Dermis microvascular lymphatic vessel endothelial cell (primary cell): Measurements from ENCODE around the gene WFDC8. TPM values are rescaled to one million over a fixed set of nuclear protein-coding genes. Genes with fewer than 3 reads are reported as not detected.
A peak's percentile ranks its signal among the peaks of the same experiment; 100 is the strongest.
"Not testable (repeated sequence)": the region's sequence is repeated elsewhere in the genome, so short reads cannot be mapped to it uniquely, and the experiment has no call there.

Experiments
- DNase-seq, 2 donors: peaks; one replicate each; pipeline versions ENCODE4 v3.0.0 to v3.0.0-alpha.2; 2010; ENCODE audit warnings: low read depth in 2 of 2
- total RNA-seq: library from RNA; depleted of rRNA; stranded (reverse); fragments of >200 nt; gene quantifications from 2 replicates; pipeline ENCODE4 v1.2.1, GENCODE V29; 2014

Gene WFDC8
- total RNA-seq, result not detected in 2 replicates

DNA sequence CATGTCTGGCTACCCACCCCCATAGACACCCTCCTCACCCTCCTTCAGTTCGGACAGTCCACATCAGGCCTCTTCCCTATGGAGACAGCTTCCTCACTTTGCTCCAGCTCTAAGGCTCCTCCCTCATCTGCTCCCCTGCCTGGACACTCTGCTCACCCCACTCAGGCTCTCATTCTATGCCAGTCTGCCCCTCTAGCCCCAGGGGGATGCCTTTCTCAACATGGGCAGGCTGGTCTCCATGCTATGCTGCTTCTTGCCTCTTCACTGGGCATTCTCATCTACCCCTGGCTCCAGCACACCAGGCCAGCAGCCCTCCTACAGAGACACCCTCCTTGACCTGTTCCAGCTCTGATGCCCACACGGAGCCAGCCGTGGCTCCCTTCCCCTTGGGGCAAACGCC is at the start of gene WFDC8:
WFDC8 (minus strand) TSS at position 101 of the 400 bp plus-strand sequence; CDS start at position 64, 37 bp downstream.
- DNase-seq, result no peak

DNA sequence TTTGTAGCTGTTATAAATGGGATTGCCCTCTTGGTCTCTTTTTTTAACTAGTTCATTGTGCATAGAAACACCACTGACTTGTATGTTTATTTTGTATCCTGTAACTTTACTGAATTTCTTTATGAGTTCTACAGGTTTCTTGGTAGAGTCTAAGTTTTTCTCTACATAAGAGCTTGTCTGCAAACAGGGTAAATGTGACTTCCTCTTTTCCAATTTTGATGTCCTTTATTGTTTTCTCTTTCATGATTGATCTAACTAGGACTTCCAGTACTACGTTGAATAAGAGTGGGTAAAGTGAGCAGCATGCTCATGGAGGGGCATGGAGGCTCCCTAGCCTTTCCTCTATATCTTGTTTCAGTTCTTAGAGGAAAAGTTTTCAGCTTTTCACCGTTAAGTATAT is 47.5 kb upstream of the WFDC8 start:
- DNase-seq, result no peak

DNA sequence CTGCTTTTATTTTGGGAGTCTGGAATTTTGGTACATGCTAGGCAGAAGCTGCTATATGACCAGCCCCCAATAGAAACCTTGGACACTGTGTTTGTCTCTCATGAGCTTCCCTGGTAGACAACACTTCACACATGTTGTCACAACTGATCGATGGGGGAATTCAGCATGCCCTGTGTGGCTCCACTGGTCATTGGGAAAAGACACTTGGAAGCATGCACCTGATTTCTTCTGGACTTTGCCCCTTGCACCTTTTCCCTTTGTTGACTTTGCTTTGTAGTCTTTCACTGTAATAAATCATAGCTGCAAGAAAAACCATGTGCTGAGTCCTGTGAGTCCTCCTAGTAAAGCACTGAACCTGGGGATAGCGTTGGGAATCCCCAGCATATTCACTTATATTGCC is 42.5 kb upstream of the WFDC8 start:
- no peak for DNase-seq

DNA sequence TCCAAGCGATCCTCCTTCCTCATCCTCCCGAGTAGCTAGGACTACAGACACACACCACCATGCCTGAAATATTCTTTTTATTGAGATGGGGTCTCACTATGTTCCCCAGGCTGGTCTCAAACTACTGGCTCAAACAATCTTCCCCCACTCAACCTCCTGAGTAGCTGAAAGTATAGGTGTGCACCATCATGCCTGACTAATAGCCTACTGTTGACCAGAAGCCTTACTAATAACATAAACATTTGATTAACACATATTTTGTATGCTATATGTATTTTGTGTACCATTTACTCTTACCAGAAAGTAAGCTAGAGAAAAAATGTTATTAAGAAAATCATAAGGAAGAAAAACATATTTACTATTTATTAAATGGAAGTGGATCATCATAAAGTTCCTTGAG is 38.5 kb upstream of the WFDC8 start:
- no peak for DNase-seq

DNA sequence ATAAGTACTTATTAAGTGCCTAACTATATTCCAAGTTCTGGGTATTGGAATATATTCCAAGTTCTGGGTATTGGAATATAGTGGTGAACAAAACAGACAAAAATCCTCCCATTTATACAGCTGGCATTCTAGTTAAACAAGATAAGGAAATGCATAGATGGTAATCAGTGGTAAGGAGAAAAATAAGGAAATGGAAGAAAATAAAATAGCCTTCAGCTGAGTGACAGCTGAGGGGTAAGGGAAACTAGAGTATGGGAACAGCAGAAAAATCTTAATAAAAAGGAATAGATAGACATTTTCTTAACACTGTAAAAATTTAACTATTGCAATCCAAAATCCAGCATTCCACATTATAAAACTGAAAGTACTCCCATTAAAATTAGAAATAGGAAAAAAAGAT is 33.2 kb upstream of the WFDC8 start:
- DNase-seq, result no peak

DNA sequence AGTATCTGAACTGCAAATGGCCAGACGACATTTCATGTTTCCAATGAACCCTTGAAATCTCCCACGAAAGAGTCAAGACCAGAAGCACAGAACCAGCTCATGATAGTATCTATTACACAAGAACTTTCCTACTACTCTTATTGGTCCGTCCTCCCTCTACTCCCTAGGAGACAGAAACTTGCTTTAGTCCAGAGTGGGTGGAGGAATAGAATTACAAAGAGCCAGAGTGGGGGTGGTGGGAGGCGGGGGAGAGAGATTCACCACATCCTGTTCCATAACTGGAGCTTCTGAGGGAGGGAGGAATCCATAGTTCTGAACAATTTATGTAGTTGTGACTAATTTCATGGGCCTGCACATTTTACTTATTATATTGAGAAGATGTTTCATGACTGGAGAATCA is 32.0 kb upstream of the WFDC8 start:
- DNase-seq, result no peak

DNA sequence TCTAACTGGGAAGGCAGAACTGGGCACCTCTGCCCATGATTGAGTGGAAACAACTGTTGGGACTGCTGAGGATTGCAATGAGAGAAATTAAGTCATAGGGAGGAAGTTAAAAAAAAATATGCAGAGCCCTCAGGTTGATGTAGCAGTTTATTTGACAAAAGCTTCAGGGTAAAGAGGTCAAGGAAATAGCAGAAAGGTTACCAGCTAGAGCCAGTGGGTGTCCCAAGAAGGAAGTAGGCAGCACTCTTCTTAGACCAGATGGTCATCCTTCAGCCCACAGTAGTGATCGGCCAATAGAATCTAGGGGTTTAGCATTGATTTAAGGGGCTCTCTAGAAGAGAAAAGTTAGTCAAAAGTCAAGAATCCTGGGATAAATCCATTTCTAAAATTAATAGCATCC is 28.7 kb upstream of the WFDC8 start:
- no peak for DNase-seq

DNA sequence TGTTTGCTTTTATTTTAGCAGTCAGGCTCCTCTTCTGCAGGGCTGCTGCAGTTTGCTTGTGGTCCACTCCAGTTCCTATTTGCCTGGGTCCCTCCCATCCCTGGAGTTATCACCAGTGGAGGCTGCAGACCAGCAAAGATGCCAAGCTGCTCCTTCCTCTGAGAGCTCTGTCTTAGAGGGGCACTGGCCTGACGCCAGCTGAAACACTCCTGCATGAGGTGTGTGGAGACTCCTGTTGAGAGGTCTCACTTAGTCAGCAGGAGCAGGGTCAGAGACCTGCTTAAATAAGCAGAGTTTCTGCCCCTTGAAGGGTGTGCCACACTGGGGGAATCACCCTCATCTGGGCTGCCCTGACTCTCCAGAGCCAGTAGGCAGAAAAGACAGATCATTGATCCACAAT is 16.2 kb upstream of the WFDC8 start:
- no peak for DNase-seq

DNA sequence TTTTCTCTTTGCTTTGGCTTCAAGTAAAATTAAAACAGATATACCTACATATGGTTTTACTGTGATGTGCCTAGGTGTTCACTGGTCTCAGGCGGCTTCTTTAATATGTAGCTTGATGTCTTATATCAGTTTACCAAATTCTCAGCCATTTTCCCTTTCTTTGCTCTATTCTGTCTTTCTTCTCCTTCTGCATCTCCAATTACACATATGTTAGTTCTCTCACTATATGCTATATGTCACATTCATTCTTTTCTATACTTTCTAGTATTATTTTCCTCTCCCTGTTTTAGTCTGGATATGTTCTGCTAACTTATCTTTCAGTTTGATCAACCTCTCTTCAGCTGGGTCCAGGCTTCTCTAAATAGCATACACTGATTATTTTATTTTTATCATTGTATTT is 14.4 kb upstream of the WFDC8 start:
- DNase-seq, result no peak

DNA sequence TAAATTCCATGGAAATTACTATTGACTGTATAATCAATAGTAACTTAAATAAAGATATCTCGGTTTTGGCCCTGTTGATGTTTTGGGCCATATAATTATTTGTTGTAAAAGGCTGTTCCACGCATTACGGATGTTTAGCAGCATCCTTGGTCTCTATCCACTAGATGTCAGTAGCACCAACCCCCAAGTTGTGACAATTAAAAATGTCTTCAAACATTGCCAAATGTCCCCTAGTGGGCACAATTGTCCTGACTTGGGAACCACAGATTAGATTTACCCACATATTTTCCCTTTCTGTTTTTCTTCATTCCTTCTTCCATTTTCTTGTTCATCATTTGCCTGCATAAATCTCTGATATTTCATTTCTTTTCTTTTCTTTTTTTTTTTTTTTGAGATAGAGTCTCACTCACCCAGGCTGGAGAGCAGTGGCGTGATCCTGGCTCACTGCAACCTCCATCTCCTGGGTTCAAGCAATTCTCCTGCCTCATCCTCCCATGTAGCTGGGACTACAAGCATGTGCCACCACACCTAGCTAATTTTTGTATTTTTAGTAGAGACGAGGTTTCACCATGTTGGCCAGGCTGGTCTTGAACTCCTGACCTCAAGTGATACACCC is 13.6 kb upstream of the WFDC8 start:
- peak; percentile 24 to 37 for DNase-seq

DNA sequence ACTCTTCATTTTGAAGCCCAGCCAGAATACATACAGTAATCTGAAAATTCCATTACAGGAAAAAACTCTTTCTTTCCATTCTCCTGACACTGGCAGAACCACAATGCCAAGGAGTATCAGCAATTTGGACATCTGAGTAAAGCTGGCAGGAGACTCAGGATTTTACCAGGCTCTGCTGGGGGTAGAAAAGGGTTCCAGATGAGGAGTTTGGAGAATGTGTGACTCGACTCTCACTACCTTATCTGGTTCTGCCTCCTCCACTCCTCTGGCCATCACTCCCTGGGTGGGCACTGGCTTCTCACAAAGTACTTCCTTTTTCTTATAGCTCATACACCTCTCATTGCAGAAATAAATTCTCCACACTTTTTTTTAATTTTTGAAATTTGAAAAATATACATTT is 10.6 kb upstream of the WFDC8 start:
- no peak for DNase-seq

DNA sequence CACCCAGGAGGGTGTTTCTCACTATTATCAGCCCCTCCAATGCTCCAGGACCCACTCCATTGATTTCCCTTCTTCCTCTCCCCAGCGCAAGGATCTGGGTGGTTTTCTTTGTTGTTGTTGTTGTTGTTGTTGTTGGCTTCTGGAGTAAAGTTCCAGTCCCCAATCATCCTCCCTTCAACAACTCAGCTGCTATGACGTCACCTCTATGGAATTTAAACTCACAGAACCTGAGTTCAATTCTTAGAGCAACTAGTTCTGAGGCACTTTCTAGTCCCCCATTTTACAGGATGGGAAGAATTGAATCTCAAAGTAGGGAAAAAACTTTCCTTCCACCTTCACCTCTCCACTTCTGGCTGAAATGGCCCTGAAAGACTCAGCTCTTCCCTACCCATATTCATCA is 9.7 kb upstream of the WFDC8 start:
- no peak for DNase-seq

DNA sequence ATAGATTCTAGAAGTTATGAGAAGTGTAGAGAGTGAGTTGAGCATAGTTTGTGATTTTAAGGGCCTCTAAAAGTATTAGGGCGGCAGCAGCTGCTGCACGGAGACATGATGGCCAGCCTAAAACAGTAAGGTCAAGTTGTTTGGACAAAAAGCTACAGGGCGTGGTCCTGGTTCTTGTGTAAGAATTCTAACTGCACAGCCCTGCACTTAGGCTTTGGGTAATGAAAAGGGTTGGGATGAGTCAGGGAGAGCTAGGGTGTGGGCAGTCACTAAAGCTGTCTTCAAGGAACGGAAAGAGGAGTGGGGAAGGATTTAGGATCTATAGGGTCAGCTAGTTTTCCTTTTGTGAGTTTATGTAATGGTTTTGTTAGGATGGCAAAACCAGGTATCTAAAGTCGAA is 6.9 kb upstream of the WFDC8 start:
- not testable (repeated sequence) for DNase-seq

DNA sequence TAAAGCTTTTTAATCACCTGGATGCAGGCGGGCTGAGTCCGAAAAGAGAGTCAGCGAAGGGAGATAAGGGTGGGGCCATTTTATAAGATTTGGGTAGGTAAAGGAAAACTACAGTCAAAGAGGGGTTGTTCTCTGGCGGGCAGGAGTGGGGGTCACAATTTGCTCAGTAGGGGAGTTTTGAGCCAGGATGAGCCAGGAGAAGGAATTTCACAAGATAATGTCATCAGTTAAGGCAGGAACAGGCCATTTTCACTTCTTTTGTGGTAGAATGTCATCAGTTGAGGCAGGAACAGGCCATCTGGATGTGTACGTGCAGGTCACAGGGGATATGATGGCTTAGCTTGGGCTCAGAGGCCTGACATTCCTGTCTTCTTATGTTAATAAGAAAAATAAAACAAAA is 5.2 kb upstream of the WFDC8 start:
- DNase-seq, result not testable (repeated sequence)

DNA sequence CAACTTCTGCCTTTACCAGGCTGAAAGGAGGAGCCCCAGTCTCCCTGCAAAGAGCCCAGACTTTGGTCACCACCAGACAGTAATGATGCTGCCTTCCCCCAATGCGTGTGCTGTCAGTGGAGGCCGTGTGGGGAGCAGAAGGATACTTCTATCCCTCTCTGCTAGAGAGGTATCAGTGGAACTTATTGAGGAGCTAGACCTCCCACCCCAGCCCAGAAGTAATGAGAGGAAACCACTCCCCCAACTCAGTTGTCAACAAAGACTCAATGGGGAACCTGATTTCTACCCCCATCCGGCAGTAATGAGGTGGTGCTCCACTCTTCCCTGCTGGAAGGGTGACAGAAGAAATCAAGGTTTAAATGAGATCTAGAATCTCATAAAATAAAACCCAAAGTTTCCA is 4.4 kb upstream of the WFDC8 start:
- no peak for DNase-seq

DNA sequence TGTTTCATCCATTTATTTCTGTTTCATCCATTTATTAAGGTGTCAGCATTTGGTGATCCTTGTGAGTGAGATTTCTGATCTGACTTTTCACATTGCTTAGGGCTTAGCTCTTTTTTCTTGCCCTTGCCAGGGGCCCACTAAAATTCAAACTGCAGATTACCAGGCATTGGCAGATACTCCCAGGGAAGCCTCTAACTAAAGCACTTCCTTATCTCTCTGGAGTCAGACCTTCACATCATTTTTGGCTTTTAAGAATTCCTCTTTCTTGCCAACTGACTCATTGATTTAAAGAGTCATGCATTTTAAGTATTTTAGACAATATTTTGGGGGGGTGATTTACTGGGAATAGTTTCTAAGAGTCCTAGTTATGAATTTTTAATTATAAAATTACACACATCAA is 2.6 kb upstream of the WFDC8 start:
- DNase-seq, result no peak

DNA sequence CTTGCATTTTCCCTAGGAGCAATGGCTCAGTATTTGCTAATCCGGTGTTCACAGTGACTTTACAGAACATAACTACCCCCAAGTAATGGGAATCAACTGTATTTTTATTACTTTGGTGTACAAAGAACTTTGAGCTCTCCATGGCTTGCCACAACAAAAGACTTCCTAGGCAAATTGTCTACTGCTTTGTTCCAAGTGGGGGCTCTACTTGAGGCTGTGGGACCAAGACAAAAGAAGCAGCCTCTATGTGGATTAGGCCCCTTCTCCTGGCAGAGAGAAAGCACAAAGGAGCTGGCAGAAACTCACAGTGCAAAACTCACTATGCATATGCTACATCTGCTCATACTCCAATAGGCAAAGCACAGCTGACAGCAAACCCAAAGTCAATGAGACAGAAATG is 853 bp downstream of the WFDC8 start:
- DNase-seq, result no peak

DNA sequence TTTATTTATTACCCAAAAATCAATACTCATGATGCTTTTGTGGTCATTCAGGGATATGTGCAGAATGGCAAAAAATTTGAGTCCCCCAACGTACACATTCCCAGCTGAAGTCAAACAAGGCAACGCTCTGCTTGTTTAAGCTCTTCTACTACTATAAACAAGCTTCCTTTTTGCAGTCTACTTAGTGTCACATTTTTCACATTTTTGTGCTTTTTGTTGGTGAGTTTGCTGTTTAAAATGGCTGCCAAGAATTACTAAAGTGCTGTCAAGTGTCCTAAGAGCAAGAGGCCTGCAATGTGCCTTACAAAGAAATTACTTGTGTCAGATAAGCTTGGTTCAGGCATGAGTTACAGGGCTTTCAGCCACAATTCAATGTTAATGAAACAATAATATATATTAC is 2.1 kb downstream of the WFDC8 start:
- DNase-seq, result no peak

DNA sequence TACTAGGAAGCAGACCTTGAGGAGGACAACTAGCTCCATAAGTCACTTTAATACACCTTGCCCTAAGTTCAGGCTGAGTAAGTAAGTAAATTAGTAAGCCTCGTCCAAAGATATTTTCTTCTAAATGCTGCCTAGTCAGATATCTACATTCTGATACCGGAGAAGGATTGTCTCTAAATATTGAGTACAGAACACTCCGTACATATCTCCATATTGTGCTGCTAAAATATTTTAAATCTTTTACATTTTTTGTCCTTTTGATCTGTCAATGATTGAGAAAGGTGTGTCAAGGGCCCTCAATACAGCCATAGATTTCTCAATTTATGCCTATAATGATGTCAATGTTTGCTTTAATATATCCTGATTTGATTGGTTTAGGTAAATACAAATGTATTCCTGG is 3.2 kb downstream of the WFDC8 start:
- DNase-seq, result no peak

DNA sequence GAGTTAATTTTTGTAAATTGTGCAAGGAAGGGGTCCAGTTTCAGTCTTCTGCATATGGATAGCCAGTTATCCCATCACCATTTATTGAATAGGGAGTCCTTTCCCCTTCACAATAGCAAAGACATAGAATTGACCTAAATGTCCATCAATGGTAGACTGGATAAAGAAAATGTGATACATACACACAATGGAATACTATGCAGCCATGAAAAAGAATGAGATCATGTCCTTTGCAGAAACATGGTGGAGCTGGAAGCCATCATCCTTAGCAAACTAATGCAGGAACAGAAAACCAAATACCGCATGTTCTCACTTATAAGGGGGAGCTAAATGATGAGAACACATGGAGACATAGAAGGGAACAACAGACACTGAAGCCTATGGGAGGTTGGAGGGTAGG is 9.4 kb downstream of the WFDC8 start:
- not testable (repeated sequence) for DNase-seq

DNA sequence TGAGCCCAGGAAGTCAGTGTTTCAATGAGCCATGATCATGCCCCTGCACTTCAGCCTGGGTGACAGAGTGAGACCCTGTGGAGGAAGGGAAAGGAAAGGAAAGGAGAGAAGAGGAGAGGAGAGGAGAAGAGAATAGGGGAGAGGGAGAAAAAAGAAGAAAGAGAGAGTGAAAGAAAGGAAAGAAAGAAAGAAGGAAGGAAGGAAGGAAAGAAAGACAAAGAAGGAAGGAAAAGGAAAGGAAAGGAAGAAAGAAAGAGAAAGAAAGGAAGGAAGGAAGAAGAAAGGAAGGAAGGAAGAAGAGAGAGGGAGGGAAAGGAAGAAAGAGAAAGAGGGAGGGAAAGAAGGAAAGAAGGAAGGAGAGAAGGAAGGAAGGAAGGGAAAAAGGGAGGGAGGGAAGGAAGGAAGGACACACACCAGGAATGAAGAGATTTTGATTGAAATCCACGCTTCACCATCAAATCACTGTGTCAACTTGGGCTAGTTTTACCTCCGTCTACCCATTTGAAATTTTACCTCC is 14.3 kb downstream of the WFDC8 start:
- no peak for DNase-seq

DNA sequence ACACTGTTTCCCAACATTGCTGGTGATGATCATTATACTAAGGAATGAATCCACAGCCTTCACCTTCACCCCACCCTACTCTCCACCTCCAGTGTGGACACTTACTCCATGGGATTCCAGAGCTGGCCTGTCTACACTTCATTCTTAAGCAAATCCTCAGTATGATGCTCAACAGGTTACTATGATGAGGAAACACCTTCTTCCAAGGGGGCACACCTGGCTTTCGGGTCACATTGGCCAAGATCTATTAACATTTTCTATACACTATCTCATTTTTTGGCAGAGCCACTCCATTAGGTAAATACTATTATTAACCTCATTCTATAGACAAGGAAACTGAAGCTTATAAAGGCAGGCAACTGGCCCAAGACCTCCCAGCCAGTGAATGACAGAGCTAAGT is 23.9 kb downstream of the WFDC8 start:
- no peak for DNase-seq

DNA sequence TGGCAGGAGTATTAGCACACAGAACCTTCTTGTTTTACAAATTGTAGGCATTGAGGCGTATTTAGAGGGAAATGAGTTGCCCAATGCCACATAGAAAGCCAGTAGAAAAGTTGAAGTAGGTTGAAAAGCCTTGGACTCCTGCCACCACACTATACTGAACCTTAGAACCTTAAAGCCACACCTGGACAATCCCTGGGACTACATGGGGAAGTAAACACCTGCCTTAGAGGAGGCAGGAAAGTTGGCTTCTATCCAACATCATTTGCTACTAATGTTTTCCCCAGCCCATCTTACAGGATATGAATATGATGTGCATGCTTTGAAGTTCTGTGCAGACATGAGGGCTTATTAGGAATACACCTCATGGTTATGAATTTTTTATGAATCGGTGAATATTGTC is 26.6 kb downstream of the WFDC8 start:
- DNase-seq, result no peak

DNA sequence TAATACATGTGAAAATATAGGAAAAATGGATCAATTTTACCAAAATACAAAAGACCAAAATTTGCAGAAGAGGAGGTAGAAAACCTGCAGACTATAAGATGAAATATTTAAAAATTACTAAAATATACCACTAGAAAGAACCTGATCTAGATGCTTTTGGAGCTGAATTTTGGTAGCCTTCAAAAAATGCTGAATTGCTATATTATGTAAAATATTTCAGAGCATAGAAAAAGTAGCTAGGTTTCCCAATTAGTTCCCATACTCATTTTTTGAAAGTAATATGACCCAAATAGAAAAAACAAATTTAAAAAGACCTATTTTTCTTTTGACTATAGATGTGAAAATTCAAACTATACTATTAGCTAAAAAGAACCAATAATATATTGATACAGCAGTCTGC is 28.3 kb downstream of the WFDC8 start:
- DNase-seq, result no peak
